ENCODE results near the gene ZNF100.

DNA sequence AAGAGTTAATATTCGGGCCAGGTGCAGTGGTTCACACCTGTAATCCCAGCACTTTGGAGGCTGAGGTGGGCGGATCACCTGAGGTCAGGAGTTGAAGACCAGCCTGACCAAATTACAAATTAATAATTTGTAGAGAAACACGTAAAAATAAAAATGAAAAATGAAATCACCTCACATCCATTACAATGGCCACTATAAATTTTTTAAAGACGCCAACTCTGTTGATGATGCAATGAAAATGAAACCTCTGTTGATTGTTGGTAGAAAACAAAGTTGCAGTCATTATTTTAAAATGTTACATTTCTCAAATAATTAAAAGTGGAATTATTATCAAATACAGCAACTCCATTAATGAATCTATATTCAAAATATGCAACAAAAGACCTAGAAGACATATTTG lies 26.8 kb downstream of the ZNF100 start:
- no peak for TF ChIP-seq TAF1 (IDR thresholded peaks at IDR 0.05; ENCODE audit: borderline replicate concordance, low read depth, low read length)
- no peak for TF ChIP-seq POLR2A (IDR thresholded peaks at IDR 0.05; ENCODE audit: low read depth, low read length)
